Measurements from ENCODE around the gene PI4K2A. TPM values are rescaled to one million over a fixed set of nuclear protein-coding genes. Genes with fewer than 3 reads are reported as not detected.

The PI4K2A gene
- total RNA-seq, 1 experiment from 2014 or later = 23.5 TPM

GRCh38 chr10:97684866-97685394 lies 44.5 kb downstream of the PI4K2A start:
- ChIA-PET POLR2A (interaction anchor here (0.5 to 24.4 kb wide), 11 partner anchors 9 to 351 kb away, joined by 3 to 915 read pairs (median 42); partner anchors contain the start of genes MARVELD1, PI4K2A and ZFYVE27), CTCF (interaction anchor here (0.7 to 11.1 kb wide), 8 partner anchors 8 to 47 kb away, joined by 3 to 113 read pairs (median 10); no protein-coding TSS in a partner anchor)
- Mint-ChIP-seq H3K4me3 (ENCODE audit: unreplicated experiment) (peak overlapping the region; percentile 91), H3K27me3 (ENCODE audit: insufficient read depth, unreplicated experiment) (no peaks in the 10 kb centered on the region), H3K4me1 (ENCODE audit: insufficient read depth, unreplicated experiment) (peaks cover 34% of the 10 kb centered on the region), H3K36me3 (ENCODE audit: insufficient read depth, unreplicated experiment) (peaks cover 66% of the 10 kb centered on the region), H3K9me3 (ENCODE audit: unreplicated experiment) (no peaks in the 10 kb centered on the region), H3K27ac (ENCODE audit: low read depth, unreplicated experiment) (peak overlapping the region; percentile 93)
- DNase-seq (ENCODE audit: unreplicated experiment) = no peak
- no peak for TF ChIP-seq CTCF (IDR thresholded peaks at IDR 0.05; ENCODE audit: unreplicated experiment)
- BruUV-seq (replicated peaks) = no TSS peak
- intact Hi-C loops (cut with micrococcal nuclease) = loop anchor here (1.0 to 5.0 kb wide), 2 partner anchors 9 to 43 kb away; partner anchors contain the start of gene PI4K2A

GRCh38 chr10:97685395-97685958 lies 45.0 kb downstream of the PI4K2A start:
- BruUV-seq (replicated peaks) = no TSS peak

GRCh38 chr10:97686301-97686961 lies 46.0 kb downstream of the PI4K2A start:
- ChIA-PET POLR2A (interaction anchor here (0.6 to 24.4 kb wide), 33 partner anchors 9 to 1934 kb away, joined by 3 to 915 read pairs (median 5); partner anchors contain the start of genes FRAT2, MARVELD1, PI4K2A and R3HCC1L), CTCF (interaction anchor here (0.6 to 11.1 kb wide), 15 partner anchors 9 to 258 kb away, joined by 3 to 113 read pairs (median 11); partner anchors contain the start of genes MARVELD1 and ZFYVE27)
- intact Hi-C loops (cut with micrococcal nuclease) = loop anchor here (2.0 to 5.0 kb wide), 3 partner anchors 14 to 44 kb away; partner anchors contain the start of gene PI4K2A
- peak overlapping the region; percentile 91 for H3K4me3 Mint-ChIP-seq (ENCODE audit: unreplicated experiment)
- H3K9me3 Mint-ChIP-seq (ENCODE audit: unreplicated experiment) = no peaks in the 10 kb centered on the region
- no peak for DNase-seq (ENCODE audit: unreplicated experiment)
- no TSS peak for BruUV-seq (replicated peaks)
- H3K27me3 Mint-ChIP-seq (ENCODE audit: insufficient read depth, unreplicated experiment) = no peaks in the 10 kb centered on the region
- TF ChIP-seq CTCF (IDR thresholded peaks at IDR 0.05; ENCODE audit: unreplicated experiment) = no peak
- H3K27ac Mint-ChIP-seq (ENCODE audit: low read depth, unreplicated experiment) = peak overlapping the region; percentile 93
- H3K4me1 Mint-ChIP-seq (ENCODE audit: insufficient read depth, unreplicated experiment) = peaks cover 26% of the 10 kb centered on the region
- peaks cover 54% of the 10 kb centered on the region for H3K36me3 Mint-ChIP-seq (ENCODE audit: insufficient read depth, unreplicated experiment)

More at GRCh38 chr10:97685395-97685958, 45.0 kb downstream of the PI4K2A start:
- Mint-ChIP-seq H3K4me3 (ENCODE audit: unreplicated experiment) (peak overlapping the region; percentile 91), H3K36me3 (ENCODE audit: insufficient read depth, unreplicated experiment) (peaks cover 63% of the 10 kb centered on the region), H3K27ac (ENCODE audit: low read depth, unreplicated experiment) (peak overlapping the region; percentile 93), H3K4me1 (ENCODE audit: insufficient read depth, unreplicated experiment) (peaks cover 32% of the 10 kb centered on the region), H3K9me3 (ENCODE audit: unreplicated experiment) (no peaks in the 10 kb centered on the region), H3K27me3 (ENCODE audit: insufficient read depth, unreplicated experiment) (no peaks in the 10 kb centered on the region)
- ChIA-PET CTCF (interaction anchor here (0.7 to 11.1 kb wide), 13 partner anchors 9 to 257 kb away, joined by 3 to 113 read pairs (median 11); no protein-coding TSS in a partner anchor), POLR2A (interaction anchor here (0.5 to 24.4 kb wide), 16 partner anchors 8 to 352 kb away, joined by 3 to 915 read pairs (median 24); partner anchors contain the start of genes MARVELD1, PI4K2A, RRP12 and ZFYVE27)
- DNase-seq (ENCODE audit: unreplicated experiment) = peak; percentile 72
- intact Hi-C loops (cut with micrococcal nuclease) = loop anchor here (1.0 to 5.0 kb wide), 2 partner anchors 9 to 43 kb away; partner anchors contain the start of gene PI4K2A
- peak; percentile 35 for TF ChIP-seq CTCF (IDR thresholded peaks at IDR 0.05; ENCODE audit: unreplicated experiment)

Measured in MCF 10A (cell line).